NB4 (cell line): ENCODE results near the gene PCDH15.

ENCODE experiments used
- MAX ChIP-seq: IDR thresholded peaks from 2 replicates; pipeline ENCODE4 v1.6.1; 2011; ENCODE audit warnings: low read depth, low read length
- MYC ChIP-seq: IDR thresholded peaks from 2 replicates; pipeline ENCODE4 v1.6.1; 2011; ENCODE audit warnings: low read depth, low read length
- POLR2A ChIP-seq: IDR thresholded peaks from 2 replicates; pipeline ENCODE4 v1.6.1; 2011; ENCODE audit warnings: mild to moderate bottlenecking; ENCODE audit not compliant: insufficient read length; ENCODE audit errors: extremely low read depth
- TF ChIP-seq, protein P1 (sequence below): IDR thresholded peaks from one replicate; pipeline ENCODE4 v1.5.1; 2012; ENCODE audit warnings: low read depth, low read length

GRCh38 chr10:54454271-54454670, 346.8 kb downstream of the PCDH15 start:
- TF ChIP-seq, protein P1, sequence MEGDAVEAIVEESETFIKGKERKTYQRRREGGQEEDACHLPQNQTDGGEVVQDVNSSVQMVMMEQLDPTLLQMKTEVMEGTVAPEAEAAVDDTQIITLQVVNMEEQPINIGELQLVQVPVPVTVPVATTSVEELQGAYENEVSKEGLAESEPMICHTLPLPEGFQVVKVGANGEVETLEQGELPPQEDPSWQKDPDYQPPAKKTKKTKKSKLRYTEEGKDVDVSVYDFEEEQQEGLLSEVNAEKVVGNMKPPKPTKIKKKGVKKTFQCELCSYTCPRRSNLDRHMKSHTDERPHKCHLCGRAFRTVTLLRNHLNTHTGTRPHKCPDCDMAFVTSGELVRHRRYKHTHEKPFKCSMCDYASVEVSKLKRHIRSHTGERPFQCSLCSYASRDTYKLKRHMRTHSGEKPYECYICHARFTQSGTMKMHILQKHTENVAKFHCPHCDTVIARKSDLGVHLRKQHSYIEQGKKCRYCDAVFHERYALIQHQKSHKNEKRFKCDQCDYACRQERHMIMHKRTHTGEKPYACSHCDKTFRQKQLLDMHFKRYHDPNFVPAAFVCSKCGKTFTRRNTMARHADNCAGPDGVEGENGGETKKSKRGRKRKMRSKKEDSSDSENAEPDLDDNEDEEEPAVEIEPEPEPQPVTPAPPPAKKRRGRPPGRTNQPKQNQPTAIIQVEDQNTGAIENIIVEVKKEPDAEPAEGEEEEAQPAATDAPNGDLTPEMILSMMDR, result no peak
- no peak for TF ChIP-seq POLR2A
- TF ChIP-seq MYC, result no peak
- TF ChIP-seq MAX, result no peak
